HFFc6 (cell line): ENCODE results near the gene TRIM15. TPM values are rescaled to one million over a fixed set of nuclear protein-coding genes. Genes with fewer than 3 reads are reported as not detected.
A peak's percentile ranks its signal among the peaks of the same experiment; 100 is the strongest.
"Not testable (repeated sequence)": the region's sequence is repeated elsewhere in the genome, so short reads cannot be mapped to it uniquely, and the experiment has no call there.

Experiments
- DNase-seq: peaks from one replicate; pipeline ENCODE4 v3.0.0-alpha.2; 2018
- H3K27ac Mint-ChIP-seq: 2 replicates; pipeline ENCODE4 v1.8.0; 2020; ENCODE audit warnings: mild to moderate bottlenecking, mixed read lengths
- H3K27me3 Mint-ChIP-seq: 2 replicates; pipeline ENCODE4 v1.8.0; 2021; ENCODE audit warnings: mild to moderate bottlenecking, moderate library complexity, mixed read lengths; ENCODE audit not compliant: insufficient read depth
- H3K36me3 Mint-ChIP-seq: 2 replicates; pipeline ENCODE4 v1.8.0; 2021; ENCODE audit warnings: low read depth, mixed read lengths
- H3K4me1 Mint-ChIP-seq: 2 replicates; pipeline ENCODE4 v1.8.0; 2020; ENCODE audit warnings: low read depth, mixed read lengths
- H3K4me3 Mint-ChIP-seq: 2 replicates; pipeline ENCODE4 v1.8.0; 2020; ENCODE audit warnings: mild to moderate bottlenecking, moderate library complexity, mixed read lengths
- H3K9me3 Mint-ChIP-seq: 2 replicates; pipeline ENCODE4 v1.8.0; 2020; ENCODE audit warnings: mild to moderate bottlenecking, mixed read lengths
- CTCF ChIP-seq: fragments of 200-600 bp; sonication (generic); IDR thresholded peaks from 2 replicates; pipeline ENCODE4 v1.5.0; 2021; ENCODE audit warnings: antibody characterized with exemption, mild to moderate bottlenecking
- long read RNA-seq: library from polyadenylated mRNA; unstranded; transcript quantifications from one replicate; pipeline ENCODE4 v2.0.0, GENCODE V29; 2019
- total RNA-seq, 6 experiments: library from RNA; stranded (reverse); fragmentation: NEBNext Ultra II Directional; extraction: Animal tissue kit (Norgen Biotek cat#: 25700); gene quantifications; 2 replicates in 1 of 6; 3 replicates in 5 of 6; pipeline ENCODE4 v1.2.3, GENCODE V29; 2021

The TRIM15 gene
- total RNA-seq: not detected
- long read RNA-seq: 0 reads

- Mint-ChIP-seq H3K27ac (no peak within 1 kb of the TSS), H3K27me3 (peaks cover 22% of the 10 kb centered on the region), H3K4me1 (peaks cover 3% of the 10 kb centered on the region; the same call in 1 of the 2 replicates), H3K4me3 (no peak within 1 kb of the TSS), H3K9me3 (no peaks in the 10 kb centered on the region), H3K36me3 (no peaks in the 10 kb centered on the region)
- no peak for TF ChIP-seq CTCF
- no peak for DNase-seq
Measured at GRCh38 chr6:30163090-30163917, at the start of gene TRIM15. Gene TRIM15 (plus strand): TSS chr6:30163546. CDS start chr6:30163685, 139 bp downstream.

- H3K4me1 Mint-ChIP-seq: peaks cover 5% of the 10 kb centered on the region
- H3K27me3 Mint-ChIP-seq: peaks cover 39% of the 10 kb centered on the region
- no peaks in the 10 kb centered on the region for H3K36me3 Mint-ChIP-seq
- no peak for TF ChIP-seq CTCF
- no peaks in the 10 kb centered on the region for H3K9me3 Mint-ChIP-seq
- no peak for DNase-seq
- H3K4me3 Mint-ChIP-seq: no peak overlapping the region
- H3K27ac Mint-ChIP-seq: no peak overlapping the region
Measured at GRCh38 chr6:30113841-30114240, 49.5 kb upstream of the TRIM15 start.

- Mint-ChIP-seq H3K4me1 (peaks cover 17% of the 10 kb centered on the region), H3K27me3 (peaks cover 18% of the 10 kb centered on the region), H3K9me3 (no peaks in the 10 kb centered on the region), H3K4me3 (no peak overlapping the region), H3K36me3 (no peaks in the 10 kb centered on the region), H3K27ac (no peak overlapping the region)
- no peak for DNase-seq
- TF ChIP-seq CTCF: peak; percentile 62
Measured at GRCh38 chr6:30116724-30117123, 46.6 kb upstream of the TRIM15 start.

- H3K36me3 Mint-ChIP-seq, H3K27me3 Mint-ChIP-seq, H3K4me3 Mint-ChIP-seq, H3K27ac Mint-ChIP-seq, DNase-seq, H3K9me3 Mint-ChIP-seq: not testable (repeated sequence)
- H3K4me1 Mint-ChIP-seq: peaks cover 30% of the 10 kb centered on the region
Measured at GRCh38 chr6:30118691-30119090, 44.7 kb upstream of the TRIM15 start.

GRCh38 chr6:30121446-30122366 lies 41.6 kb upstream of the TRIM15 start:
- peaks cover 30% of the 10 kb centered on the region for H3K4me1 Mint-ChIP-seq
- H3K27ac Mint-ChIP-seq: no peak overlapping the region
- no peak overlapping the region for H3K4me3 Mint-ChIP-seq
- peaks cover 6% of the 10 kb centered on the region for H3K27me3 Mint-ChIP-seq
- TF ChIP-seq CTCF: no peak
- no peaks in the 10 kb centered on the region for H3K36me3 Mint-ChIP-seq
- no peak for DNase-seq
- no peaks in the 10 kb centered on the region for H3K9me3 Mint-ChIP-seq
